ENCODE data around the gene ICAM1.

ICAM1 gene

DNA sequence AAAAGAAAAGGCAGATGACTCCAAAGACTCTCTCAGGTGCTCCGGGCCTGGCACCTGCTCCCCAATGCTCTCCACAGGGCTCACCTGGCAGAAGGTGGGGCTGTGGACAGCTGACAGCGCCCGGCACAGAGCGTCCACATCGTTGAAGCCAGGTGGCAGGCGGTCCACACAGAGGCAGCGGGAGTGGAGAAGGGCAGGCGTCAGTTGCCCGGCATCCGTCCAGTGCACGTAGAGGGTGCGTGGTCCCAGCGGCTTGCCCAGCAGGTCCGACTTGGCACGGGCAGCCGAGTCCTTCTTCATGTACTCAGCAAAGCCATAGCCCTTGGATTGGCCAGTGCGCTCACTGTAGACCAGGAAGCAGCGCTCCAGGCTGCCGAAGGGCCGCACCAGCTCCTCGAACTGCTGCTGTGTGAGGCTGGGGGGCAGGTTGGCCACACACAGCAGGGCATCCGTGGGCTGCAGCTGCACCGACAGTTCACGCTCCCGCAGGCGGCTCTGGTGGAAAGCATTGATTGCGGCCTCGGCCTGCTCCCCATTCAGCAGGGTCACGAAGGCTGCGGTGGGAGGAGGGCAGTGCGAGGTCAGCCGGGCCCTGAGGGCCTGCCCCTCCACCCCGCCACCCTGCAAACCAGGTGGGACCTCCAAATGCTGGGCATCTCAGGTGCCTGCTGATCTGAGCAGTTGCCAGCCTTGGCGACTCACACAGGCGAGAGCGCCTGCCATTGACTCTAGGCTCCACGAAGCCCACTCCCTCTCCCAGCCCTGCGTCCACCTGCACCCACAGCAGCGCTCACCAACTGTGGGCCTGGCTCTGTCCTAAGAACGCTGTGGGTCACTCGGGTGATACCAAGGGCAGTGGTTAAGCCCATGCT, 57.9 kb downstream of the ICAM1 start:
- no peak for DNase-seq

DNA sequence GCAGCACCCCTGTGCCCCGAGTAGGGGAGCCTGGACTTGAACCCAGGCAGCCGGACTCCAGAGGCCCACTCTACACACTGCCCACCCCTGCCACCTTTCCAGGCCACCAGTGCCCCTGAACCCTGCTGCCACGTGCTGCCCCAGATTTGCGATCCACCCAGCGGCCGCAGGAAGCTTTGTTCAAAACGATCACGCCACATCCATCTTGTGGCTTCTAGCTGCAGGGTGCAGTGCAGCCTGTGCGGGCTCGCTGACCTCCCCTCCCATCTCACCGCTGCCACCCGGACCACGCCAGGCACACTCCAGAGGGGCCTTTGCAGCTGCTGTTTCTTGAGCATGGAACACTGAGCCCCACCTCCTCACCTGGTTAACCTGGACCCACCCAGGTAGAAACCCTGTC, 58.6 kb downstream of the ICAM1 start:
- DNase-seq = no peak

DNA sequence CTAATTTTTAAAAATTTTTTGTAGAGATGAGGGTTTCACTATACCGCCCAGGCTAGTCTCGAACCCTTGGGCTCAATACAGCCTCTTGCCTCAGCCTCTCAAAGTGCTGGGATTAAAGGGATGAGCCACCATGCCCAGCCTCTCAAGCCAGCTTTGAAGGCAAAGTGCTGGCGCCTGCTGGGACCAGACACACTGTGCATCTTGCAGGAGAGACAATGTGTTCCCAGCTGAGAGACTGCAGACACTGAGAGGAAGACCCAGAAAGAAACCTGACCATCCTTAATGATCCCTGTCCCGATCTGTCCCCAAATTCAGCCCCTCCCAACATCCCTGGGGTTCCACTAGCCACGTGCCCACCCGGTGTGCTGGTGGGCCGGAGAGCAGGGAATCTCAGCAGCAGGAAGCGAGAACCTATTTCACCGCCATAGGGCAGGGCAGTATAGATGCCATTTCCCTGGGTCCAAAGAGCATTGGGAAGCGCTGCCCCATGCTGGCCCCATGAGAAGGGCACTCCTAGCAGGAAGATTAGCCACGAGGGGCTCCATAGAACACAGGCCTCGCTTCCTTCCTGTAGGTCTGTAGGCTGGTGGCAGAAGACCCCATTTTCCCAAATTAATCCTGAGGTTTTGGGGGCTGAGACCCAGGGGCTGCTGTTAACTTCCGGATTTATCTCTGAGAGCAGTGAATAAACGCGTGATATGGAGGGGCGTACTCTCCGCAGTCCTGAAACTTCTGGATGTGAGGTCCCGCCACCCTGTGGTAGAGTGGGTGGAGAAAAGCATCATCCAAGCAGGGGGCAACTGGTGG, 61.4 kb downstream of the ICAM1 start:
- no peak for DNase-seq

DNA sequence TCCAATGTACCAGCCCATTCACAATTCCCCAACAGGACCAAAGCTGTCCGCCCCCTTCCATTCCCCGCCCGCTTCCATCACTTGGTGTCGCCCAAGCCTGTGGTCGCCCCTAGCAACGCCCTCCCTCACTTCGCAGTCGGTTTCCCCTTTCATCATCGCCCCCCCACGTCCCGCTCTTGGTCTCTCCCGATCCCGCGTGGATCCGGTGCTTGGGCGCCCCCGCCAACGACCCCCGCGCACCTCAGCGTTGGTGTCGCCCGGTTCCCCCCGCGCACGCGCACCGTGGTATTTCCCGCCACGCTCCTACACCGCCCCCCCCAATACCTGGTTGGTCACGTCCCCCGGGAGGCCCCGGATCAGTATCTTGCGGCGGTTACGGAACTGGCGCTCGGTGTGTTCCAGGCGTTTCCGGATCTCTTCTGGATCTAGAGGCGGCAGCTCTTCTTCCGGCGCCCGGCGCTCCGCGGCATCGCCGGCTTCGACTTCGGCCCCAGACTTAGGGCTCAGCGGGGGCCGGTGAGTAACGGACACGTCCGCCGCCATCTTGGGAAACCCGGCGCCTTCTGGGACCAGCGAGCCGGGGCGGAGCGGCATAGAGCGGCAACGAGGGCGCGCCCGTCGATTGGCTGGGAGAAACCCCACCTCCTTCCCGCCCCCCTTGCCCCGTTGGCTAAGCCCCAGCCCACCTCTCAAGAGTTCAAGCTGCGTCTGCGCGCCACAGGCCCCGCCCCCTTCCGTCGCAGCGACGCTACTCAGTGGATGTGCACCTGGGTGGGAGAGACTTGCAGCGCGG, 62.2 kb downstream of the ICAM1 start, which contains the start of gene RAVER1:
Gene RAVER1 (minus strand): TSS at position 565 of the 793 bp plus-strand sequence. CDS start 22 bp downstream, at position 543.
- DNase-seq = peak; percentile 98

DNA sequence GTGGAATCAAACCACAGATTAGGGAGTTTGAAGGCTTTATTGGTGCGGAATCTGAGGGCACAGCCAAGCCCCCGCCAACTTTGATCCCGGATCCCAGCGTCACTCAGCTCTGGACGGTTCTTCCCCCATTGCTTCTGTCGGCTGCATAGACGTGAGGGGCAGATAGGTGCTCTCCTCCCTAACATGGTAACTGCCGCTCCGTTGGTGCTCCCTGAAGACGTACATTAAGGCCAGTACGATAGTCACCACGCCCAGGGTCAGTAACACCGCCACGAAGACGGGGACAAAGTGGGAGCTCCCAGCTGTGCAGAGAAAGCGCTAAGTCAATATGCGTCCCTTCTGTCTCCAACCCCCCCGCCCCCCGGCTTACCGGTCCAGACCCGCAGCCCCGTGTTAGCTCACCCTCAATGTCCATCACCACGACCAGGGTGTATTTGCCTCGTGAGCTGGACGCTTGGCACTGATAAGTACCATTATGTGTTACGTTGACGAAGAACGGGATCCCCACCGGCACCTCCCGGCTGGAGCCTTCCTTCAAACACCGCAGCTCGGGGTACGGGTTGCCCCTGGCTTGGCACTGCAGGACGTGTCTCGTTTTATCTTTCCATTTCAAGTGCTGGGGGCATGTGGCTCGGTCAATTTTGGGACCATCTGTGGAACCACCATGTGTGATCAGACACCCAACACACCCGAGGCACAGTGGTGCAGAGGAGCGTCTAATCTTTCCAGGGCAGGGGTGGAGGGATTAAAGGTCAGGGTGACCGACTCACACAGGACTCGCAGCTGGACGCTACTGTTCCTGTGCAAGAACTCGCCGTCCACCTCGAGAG, 63.1 kb downstream of the ICAM1 start:
- DNase-seq = no peak

DNA sequence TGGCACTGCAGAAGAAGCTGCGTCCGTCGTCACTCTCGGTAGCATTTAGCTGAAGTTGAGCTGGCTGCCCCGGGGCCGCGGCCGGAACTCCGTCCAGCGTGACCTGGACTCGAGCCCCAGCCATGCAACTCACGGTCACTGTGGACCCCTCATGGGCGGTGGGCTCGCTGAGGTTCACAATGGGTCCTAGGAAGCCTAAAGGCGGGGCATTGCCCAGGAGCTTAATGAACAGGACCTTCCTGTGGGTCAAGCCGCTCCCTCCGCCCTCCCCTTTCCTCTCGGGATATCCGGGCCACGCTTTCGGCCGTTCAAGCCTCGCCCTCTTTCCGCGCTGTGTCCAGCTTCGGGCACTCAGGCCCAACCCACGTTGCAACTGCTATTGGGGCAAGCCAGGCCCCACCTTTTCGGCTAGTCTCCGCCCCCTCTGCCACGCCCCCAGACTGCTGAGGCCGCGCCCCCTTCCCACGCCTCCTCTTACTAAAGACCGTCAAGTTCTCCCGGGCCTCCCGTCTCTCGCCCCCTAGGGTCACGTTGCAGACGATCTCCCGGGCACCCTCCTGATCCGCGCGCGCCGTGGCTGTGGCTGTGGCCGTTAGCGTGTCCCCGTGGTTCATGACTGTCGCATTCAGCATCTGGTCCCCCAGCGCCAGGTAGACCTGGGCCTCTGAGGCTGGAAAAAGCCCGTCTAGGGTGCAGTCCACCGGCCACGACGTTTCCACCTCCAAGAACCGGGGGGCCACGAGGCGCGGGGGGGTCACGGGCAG, 63.9 kb downstream of the ICAM1 start:
- DNase-seq = peak; percentile 28 to 45

DNA sequence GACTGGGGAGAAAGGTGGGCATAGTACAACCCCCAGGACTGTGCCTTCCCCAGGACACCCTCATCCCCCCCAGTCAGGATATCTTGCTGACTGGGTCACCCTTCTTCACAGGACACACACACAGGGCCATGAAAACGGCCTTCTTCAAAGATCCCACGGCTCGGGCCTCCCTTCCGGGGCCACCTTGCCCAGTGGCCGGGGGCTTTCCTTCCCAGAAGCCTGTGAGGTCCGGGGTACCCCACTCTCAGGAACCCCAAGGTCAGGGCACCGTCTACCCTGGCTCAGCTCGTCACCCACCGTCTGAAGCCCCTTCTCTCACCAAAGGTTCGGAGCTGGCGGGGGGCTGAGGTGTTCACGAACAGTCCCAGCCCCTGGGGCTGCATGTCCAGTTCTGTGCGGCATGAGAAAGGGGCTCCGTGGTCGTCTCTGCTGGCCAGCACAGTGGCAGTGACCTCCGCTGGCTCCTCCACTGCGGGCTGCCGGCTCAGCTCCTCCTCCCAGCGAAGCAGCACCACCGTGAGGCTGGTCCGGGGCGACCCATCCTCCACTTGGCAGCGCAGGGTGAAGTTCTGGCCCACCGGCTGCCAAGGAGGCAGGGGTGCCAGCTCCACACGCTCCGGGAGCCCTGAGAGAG, 64.5 kb downstream of the ICAM1 start:
- no peak for DNase-seq
